ENCODE data around the gene ALG2.
A peak's percentile ranks its signal among the peaks of the same experiment; 100 is the strongest.

The ALG2 gene

GRCh38 chr9:99264070-99264680, 42.4 kb upstream of the ALG2 start:
- CTCF ChIA-PET = interaction anchor here (0.7 kb wide), 1 partner anchor 132 kb away, joined by 3 read pairs; no protein-coding TSS in a partner anchor
- POLR2A ChIA-PET = no interaction called here
- no peak for TF ChIP-seq HDGF (IDR thresholded peaks at IDR 0.05; ENCODE audit: borderline replicate concordance)
- TF ChIP-seq PKNOX1 (IDR thresholded peaks at IDR 0.05) = peak; percentile 44; the same call in 1 of the 2 replicates
- DNase-seq (ENCODE audit: extremely low spot score) = peak; percentile 22

GRCh38 chr9:99262949-99263418, 41.2 kb upstream of the ALG2 start:
- ChIA-PET POLR2A (no interaction called here), CTCF (no interaction called here)
- no peak for DNase-seq (ENCODE audit: extremely low spot score)
- TF ChIP-seq ZNF384 (IDR thresholded peaks at IDR 0.05) (no peak), ARNT (IDR thresholded peaks at IDR 0.05) (no peak), FOXK2 (IDR thresholded peaks at IDR 0.05) (no peak), CTBP1 (IDR thresholded peaks at IDR 0.05; ENCODE audit: borderline replicate concordance) (no peak), SP1 (IDR thresholded peaks at IDR 0.05) (no peak), NFRKB (IDR thresholded peaks at IDR 0.05) (no peak), LEF1 (IDR thresholded peaks at IDR 0.05; ENCODE audit: borderline replicate concordance) (no peak), ELF4 (IDR thresholded peaks at IDR 0.05) (no peak), FOXM1 (IDR thresholded peaks at IDR 0.05; ENCODE audit: borderline replicate concordance) (no peak)

- TF ChIP-seq FOXK2 (IDR thresholded peaks at IDR 0.05) (no peak), ZNF384 (IDR thresholded peaks at IDR 0.05) (no peak), HDGF (IDR thresholded peaks at IDR 0.05; ENCODE audit: borderline replicate concordance) (no peak), BHLHE40 (IDR thresholded peaks at IDR 0.05; ENCODE audit: borderline replicate concordance) (no peak), PKNOX1 (IDR thresholded peaks at IDR 0.05) (no peak), NFRKB (IDR thresholded peaks at IDR 0.05) (no peak), L3MBTL2 (conservative IDR thresholded peaks at IDR 0.05) (no peak), SP1 (IDR thresholded peaks at IDR 0.05) (no peak), SUZ12 (IDR thresholded peaks at IDR 0.05) (no peak), FOXM1 (IDR thresholded peaks at IDR 0.05; ENCODE audit: borderline replicate concordance) (no peak), ELF4 (IDR thresholded peaks at IDR 0.05) (no peak)
- ChIA-PET CTCF (no interaction called here), POLR2A (no interaction called here)
- DNase-seq (ENCODE audit: extremely low spot score) = no peak
These were observed 40.2 kb upstream of the ALG2 start for GRCh38 chr9:99261923-99262322.

GRCh38 chr9:99259231-99259918, 37.6 kb upstream of the ALG2 start:
- POLR2A ChIA-PET = no interaction called here
- CTCF ChIA-PET = no interaction called here
- DNase-seq (ENCODE audit: extremely low spot score) = no peak
- no peak for TF ChIP-seq FOXK2 (IDR thresholded peaks at IDR 0.05)
- no peak for TF ChIP-seq CTBP1 (IDR thresholded peaks at IDR 0.05; ENCODE audit: borderline replicate concordance)
- TF ChIP-seq ELF4 (IDR thresholded peaks at IDR 0.05) = no peak
- TF ChIP-seq NFRKB (IDR thresholded peaks at IDR 0.05) = no peak
- TF ChIP-seq FOXM1 (IDR thresholded peaks at IDR 0.05; ENCODE audit: borderline replicate concordance) = no peak

DNA sequence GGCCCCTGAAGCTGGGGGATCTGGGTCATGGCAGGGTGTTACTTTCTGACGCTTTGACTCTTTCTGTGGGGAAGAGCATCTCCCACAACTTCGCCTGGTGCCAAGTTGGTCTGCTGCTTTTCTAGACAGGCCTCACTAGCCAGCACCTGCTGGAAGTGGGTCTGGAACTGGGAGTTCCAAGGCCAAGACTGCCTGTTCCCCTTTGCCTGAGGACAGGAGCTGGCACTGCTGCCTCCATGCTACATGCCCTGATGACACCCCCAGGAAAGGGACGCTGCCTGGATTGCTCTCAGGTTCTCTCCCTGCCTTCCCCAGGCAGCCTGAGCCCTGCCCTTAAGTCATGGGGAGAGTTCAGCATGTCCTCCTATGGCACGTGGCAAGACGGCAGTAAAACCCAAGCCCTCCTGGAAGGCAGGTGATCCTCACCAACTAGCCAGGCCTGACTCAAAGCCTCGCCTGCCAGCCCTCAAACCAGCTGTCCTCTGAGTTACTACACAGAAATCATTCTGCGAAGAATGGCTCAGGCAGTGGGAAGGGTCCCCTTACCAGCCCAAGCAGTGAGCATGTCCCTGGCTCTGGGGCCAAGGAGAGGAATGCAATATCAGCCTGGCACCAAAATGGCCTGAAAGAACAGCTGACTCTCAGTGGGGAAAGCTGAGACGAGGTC, 36.1 kb upstream of the ALG2 start:
- no peak for TF ChIP-seq ARNT (IDR thresholded peaks at IDR 0.05)
- no peak for TF ChIP-seq L3MBTL2 (conservative IDR thresholded peaks at IDR 0.05)
- no peak for TF ChIP-seq BHLHE40 (IDR thresholded peaks at IDR 0.05; ENCODE audit: borderline replicate concordance)
- TF ChIP-seq ZNF384 (IDR thresholded peaks at IDR 0.05) = no peak
- no peak for TF ChIP-seq ELF4 (IDR thresholded peaks at IDR 0.05)
- no peak for TF ChIP-seq LEF1 (IDR thresholded peaks at IDR 0.05; ENCODE audit: borderline replicate concordance)
- POLR2A ChIA-PET = no interaction called here
- no peak for DNase-seq (ENCODE audit: extremely low spot score)
- CTCF ChIA-PET = interaction anchor here (1.0 kb wide), 1 partner anchor 36 kb away, joined by 3 read pairs; the partner anchor contains the start of genes ALG2 and SEC61B

- POLR2A ChIA-PET = no interaction called here
- CTCF ChIA-PET = interaction anchor here (0.6 kb wide), 1 partner anchor 231 kb away, joined by 3 read pairs; no protein-coding TSS in a partner anchor
- no peak for TF ChIP-seq NFRKB (IDR thresholded peaks at IDR 0.05)
- TF ChIP-seq ZNF384 (IDR thresholded peaks at IDR 0.05) = no peak
- no peak for TF ChIP-seq HDGF (IDR thresholded peaks at IDR 0.05; ENCODE audit: borderline replicate concordance)
- no peak for TF ChIP-seq CTBP1 (IDR thresholded peaks at IDR 0.05; ENCODE audit: borderline replicate concordance)
- TF ChIP-seq LEF1 (IDR thresholded peaks at IDR 0.05; ENCODE audit: borderline replicate concordance) = no peak
- TF ChIP-seq ARNT (IDR thresholded peaks at IDR 0.05) = no peak
- no peak for TF ChIP-seq FOXA1 (IDR thresholded peaks at IDR 0.05)
- TF ChIP-seq SP1 (IDR thresholded peaks at IDR 0.05) = no peak
- TF ChIP-seq PKNOX1 (IDR thresholded peaks at IDR 0.05) = no peak
- no peak for TF ChIP-seq BHLHE40 (IDR thresholded peaks at IDR 0.05; ENCODE audit: borderline replicate concordance)
- TF ChIP-seq FOXM1 (IDR thresholded peaks at IDR 0.05; ENCODE audit: borderline replicate concordance) = no peak
- no peak for TF ChIP-seq L3MBTL2 (conservative IDR thresholded peaks at IDR 0.05)
- TF ChIP-seq TARDBP (IDR thresholded peaks at IDR 0.05) = no peak
- TF ChIP-seq SUZ12 (IDR thresholded peaks at IDR 0.05) = no peak
- TF ChIP-seq FOXK2 (IDR thresholded peaks at IDR 0.05) = no peak
- no peak for TF ChIP-seq ELF4 (IDR thresholded peaks at IDR 0.05)
- DNase-seq (ENCODE audit: extremely low spot score) = no peak
These were observed 33.9 kb upstream of the ALG2 start for GRCh38 chr9:99255651-99256050.
